GM12865 (cell line): Measurements from ENCODE around the gene SBF1.

Source experiments
- DNase-seq: peaks from one replicate; pipeline ENCODE4 v3.0.0; 2010; ENCODE audit warnings: low read depth
- H3K4me3 ChIP-seq: 2 replicates; pipeline ENCODE4 v1.5.1; 2011; ENCODE audit warnings: mild to moderate bottlenecking, low read depth, low read length, control low read depth
- TF ChIP-seq, protein P1 (sequence below): IDR thresholded peaks from 2 replicates; pipeline ENCODE4 v1.5.1; 2011; ENCODE audit warnings: low read length, control low read depth, low read depth, inconsistent platforms; ENCODE audit not compliant: insufficient read depth; ENCODE audit errors: missing control alignments

The SBF1 gene

DNA sequence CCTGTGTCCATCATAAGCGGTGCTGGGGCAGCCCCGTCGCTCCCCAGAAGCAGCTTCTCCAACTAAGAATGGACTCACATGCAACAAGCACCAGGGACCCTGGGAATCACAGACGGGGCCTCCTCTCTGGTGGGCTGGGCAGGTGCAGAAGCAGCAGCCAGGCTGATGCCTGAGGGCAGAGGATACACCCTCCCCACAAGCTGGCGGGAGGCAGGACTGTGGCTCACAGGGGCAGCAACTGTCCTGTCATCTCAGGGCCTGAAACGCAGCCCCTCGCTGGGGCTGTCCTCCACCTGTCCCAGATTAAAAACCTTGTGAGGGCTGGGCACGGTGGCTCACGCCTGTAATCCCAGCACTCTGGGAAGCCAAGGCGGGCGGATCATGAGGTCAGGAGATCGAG, 3.1 kb upstream of the SBF1 start:
- TF ChIP-seq, protein P1, sequence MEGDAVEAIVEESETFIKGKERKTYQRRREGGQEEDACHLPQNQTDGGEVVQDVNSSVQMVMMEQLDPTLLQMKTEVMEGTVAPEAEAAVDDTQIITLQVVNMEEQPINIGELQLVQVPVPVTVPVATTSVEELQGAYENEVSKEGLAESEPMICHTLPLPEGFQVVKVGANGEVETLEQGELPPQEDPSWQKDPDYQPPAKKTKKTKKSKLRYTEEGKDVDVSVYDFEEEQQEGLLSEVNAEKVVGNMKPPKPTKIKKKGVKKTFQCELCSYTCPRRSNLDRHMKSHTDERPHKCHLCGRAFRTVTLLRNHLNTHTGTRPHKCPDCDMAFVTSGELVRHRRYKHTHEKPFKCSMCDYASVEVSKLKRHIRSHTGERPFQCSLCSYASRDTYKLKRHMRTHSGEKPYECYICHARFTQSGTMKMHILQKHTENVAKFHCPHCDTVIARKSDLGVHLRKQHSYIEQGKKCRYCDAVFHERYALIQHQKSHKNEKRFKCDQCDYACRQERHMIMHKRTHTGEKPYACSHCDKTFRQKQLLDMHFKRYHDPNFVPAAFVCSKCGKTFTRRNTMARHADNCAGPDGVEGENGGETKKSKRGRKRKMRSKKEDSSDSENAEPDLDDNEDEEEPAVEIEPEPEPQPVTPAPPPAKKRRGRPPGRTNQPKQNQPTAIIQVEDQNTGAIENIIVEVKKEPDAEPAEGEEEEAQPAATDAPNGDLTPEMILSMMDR = no peak
- H3K4me3 ChIP-seq = no peak overlapping the region
- DNase-seq = no peak

DNA sequence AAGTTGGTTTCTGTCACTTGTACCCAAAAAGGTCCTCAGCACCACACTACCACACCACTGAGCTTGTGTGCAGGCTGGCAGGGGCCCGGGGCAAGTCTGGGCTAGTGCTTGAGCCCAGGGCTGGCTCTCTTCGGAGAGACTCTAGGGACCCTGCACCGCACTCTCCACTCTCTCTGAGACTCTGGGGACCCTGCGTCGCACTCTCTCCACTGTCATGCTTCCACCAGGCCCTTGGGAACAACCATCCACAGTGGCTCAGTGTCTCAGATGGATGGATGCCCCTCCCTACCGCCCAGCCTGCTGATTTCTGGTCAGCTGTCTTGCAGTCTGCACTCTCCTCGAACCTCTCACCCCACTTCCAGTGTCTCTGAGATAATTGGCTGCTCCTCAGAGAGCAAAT, 2.0 kb upstream of the SBF1 start:
- DNase-seq = no peak
- no peak overlapping the region for H3K4me3 ChIP-seq
- TF ChIP-seq, protein P1 = no peak

DNA sequence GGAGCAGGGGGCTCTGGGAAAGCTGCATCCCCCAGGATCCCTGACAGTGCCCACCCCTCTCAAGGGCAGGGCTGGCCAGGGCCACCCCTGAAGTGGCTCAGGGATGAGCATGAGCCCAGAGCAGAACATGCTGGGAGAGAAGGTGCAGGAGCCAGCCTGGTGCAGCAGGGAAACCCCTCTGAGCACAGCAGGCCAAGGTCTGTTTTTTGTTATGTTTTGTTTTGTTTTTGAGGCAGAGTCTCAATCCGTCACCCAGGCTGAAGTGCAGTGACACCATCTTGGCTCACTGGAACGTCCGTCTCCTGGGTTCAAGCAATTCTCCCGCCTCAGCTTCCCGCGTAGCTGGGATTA, 792 bp upstream of the SBF1 start:
- H3K4me3 ChIP-seq = no peak overlapping the region
- TF ChIP-seq, protein P1 = no peak
- DNase-seq = no peak

DNA sequence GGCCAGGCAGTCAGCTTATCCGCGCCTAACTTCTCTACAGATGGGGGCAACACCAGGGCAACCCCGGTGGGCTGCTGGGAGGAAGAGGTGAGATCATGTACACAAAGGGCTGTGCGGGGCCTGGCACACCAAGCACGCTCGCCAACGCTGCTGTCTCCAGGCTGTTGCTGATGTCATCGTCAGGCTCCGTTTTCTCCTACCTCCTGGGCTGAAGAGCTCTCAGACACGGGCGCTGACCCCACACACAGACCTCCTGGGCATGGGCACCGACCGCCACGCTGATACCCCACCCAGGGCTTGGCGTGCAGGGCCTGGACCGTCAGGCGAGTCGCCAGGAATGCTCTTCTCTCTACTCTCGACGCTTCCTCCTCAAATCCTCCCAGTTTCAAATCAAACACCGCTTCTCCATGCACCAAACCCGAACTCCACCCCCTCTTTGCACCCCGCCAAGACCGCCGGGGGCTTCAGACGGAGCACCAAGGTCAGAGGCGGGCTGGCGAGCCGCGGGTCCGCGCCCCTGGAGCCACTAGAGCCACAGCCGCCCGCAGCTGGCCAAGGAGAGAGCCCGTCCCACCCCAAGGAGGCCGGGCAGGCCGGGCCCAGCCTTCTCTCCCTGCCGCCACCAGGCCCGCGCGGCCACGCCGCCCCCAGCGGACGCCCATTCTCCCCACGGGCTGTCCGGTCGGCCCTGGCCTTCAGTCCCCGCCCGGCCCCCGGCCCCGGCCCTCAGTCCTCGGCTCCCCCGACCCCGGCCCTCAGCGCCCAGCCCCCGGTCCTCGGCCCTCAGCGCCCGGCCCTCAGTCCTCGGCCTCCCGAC, 772 bp downstream of the SBF1 start:
- TF ChIP-seq, protein P1 = no peak
- DNase-seq = peak; percentile 25
- H3K4me3 ChIP-seq = peak overlapping the region; percentile 71

DNA sequence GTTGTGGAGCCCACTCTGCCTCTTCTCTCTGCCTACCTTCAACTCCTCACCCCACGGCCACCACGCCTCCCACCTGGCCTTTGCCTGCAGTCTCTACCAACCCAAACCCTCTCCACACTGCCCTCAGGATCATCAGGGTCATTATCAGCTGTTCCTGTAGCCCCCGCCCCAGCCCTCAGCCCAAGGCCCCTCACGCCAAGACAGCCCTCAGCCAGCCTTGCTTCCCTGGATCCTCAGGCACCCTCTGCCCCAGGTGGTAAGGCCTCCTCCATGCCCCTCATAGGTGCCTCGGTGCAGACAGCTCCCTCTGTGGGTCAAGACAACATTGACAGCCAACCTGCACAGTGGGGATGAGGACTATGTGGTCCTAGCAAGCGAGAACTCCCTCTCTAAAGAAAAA, 1.7 kb downstream of the SBF1 start:
- TF ChIP-seq, protein P1 = peak; percentile 65
- H3K4me3 ChIP-seq = no peak overlapping the region; the same call in 1 of the 2 replicates
- peak; percentile 65 for DNase-seq

DNA sequence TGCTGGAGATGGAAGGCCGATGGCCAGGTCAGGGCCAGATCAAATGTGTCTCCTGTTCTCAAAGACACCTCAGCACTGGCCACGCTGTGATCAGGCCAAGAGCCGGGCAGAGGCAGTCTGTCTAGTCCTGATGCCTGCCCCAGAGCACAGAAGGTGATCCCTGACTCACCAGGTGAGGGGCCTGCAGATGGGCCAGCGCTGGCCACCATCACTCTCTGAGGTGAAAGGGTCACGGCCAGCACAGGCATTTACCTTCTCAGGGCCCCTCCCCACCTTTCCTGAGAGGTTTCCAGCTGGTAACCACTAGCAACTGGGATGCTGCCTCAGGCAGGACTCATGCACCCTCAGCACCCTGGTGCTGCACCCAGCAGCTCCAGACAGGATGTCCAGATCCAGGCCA, 2.9 kb downstream of the SBF1 start:
- H3K4me3 ChIP-seq = no peak overlapping the region
- TF ChIP-seq, protein P1 = no peak
- no peak for DNase-seq
